Stimulated activated CD8-positive, alpha-beta memory T cell treated with anti-CD3 and anti-CD28 coated beads, Interleukin-12 subunit alpha, Interleukin-12 subunit beta, amount 100 ng/mL, for 4 hours (primary cell): ENCODE data around the gene MUC2.
"Not testable (repeated sequence)": the region's sequence is repeated elsewhere in the genome, so short reads cannot be mapped to it uniquely, and the experiment has no call there.

Experiments
- DNase-seq: peaks from one replicate; pipeline ENCODE4 v3.0.0-alpha.2; 2020; ENCODE audit warnings: low read depth

Gene MUC2

GRCh38 chr11:1106387-1106786, 31.7 kb downstream of the MUC2 start:
- DNase-seq, result no peak

GRCh38 chr11:1107316-1108245, 32.9 kb downstream of the MUC2 start:
- DNase-seq, result no peak

GRCh38 chr11:1108246-1108900, 33.7 kb downstream of the MUC2 start:
- DNase-seq, result no peak

GRCh38 chr11:1109101-1109917, 34.6 kb downstream of the MUC2 start:
- DNase-seq, result no peak

- no peak for DNase-seq
Measured at GRCh38 chr11:1109918-1110705, 35.4 kb downstream of the MUC2 start.

- DNase-seq, result no peak
Measured at GRCh38 chr11:1111545-1112212, 37.0 kb downstream of the MUC2 start.

- DNase-seq, result no peak
Measured at GRCh38 chr11:1112351-1113191, 37.9 kb downstream of the MUC2 start.

GRCh38 chr11:1113405-1114201, 38.9 kb downstream of the MUC2 start:
- DNase-seq, result no peak

- not testable (repeated sequence) for DNase-seq
Measured at GRCh38 chr11:1115292-1115691, 40.6 kb downstream of the MUC2 start.

- DNase-seq, result no peak
Measured at GRCh38 chr11:1116104-1116503, 41.4 kb downstream of the MUC2 start.

GRCh38 chr11:1116666-1117390, 42.2 kb downstream of the MUC2 start:
- DNase-seq, result no peak

GRCh38 chr11:1117992-1118391, 43.3 kb downstream of the MUC2 start:
- DNase-seq, result no peak

GRCh38 chr11:1118755-1119603, 44.3 kb downstream of the MUC2 start:
- DNase-seq, result no peak

- DNase-seq, result no peak
Measured at GRCh38 chr11:1119604-1120146, 45.0 kb downstream of the MUC2 start.

- no peak for DNase-seq
Measured at GRCh38 chr11:1120532-1121330, 46.1 kb downstream of the MUC2 start.

GRCh38 chr11:1121331-1121812, 46.7 kb downstream of the MUC2 start:
- DNase-seq, result no peak
